Prostate gland (tissue), 2 donors: ENCODE data around the gene CORO2B. TPM values are rescaled to one million over a fixed set of nuclear protein-coding genes. Genes with fewer than 3 reads are reported as not detected.

ENCODE experiments used
- DNase-seq: peaks from one replicate; pipeline ENCODE4 v3.0.0-alpha.2; 2019; ENCODE audit warnings: low spot score
- H3K27ac ChIP-seq, 2 donors: fragments of 200-600 bp; sonication (generic); 2 replicates each; pipeline ENCODE4 v1.5.1; 2017 to 2019
- H3K27me3 ChIP-seq: fragments of 200-600 bp; sonication (generic); replicated peaks from 2 replicates; pipeline ENCODE4 v1.5.1; 2019; ENCODE audit not compliant: insufficient read depth
- H3K36me3 ChIP-seq, 2 donors: fragments of 200-600 bp; sonication (generic); 1 replicate in 1 of 2; 2 replicates in 1 of 2; pipeline versions ENCODE4 v1.5.1 to v1.8.1; 2017 to 2019
- H3K4me1 ChIP-seq: fragments of 200-600 bp; sonication (generic); replicated peaks from 2 replicates; pipeline ENCODE4 v1.5.1; 2019
- H3K4me3 ChIP-seq, 2 donors: fragments of 200-600 bp; sonication (generic); 2 replicates each; pipeline ENCODE4 v1.5.1; 2017 to 2019
- H3K9me3 ChIP-seq: fragments of 200-600 bp; sonication (generic); 2 replicates; pipeline ENCODE4 v1.5.1; 2017
- POLR2A ChIP-seq: fragments of 450-650 bp; IDR thresholded peaks from one replicate; pipeline ENCODE4 v1.6.1; 2016; ENCODE audit warnings: antibody characterized with exemption, mild to moderate bottlenecking
- POLR2AphosphoS5 ChIP-seq: sonication (generic); formaldehyde crosslinking; IDR thresholded peaks from one replicate; pipeline ENCODE4 v1.6.1; 2017; ENCODE audit warnings: antibody characterized with exemption
- WGBS: methylation state at CpG from one replicate; pipeline ENCODE4 v1.1.5; 2018; 5-methylcytosine and 5-hydroxymethylcytosine counted together
- intact Hi-C: fragments of 100-400 bp; cut with DNase I; formaldehyde crosslinking; loops from one replicate; pipeline ENCODE4 v1.14.2; 2022
- total RNA-seq, 2 donors: library from RNA; depleted of rRNA; stranded (reverse); fragments of >200 nt; gene quantifications; one replicate each; pipeline ENCODE4 v1.1.0, GENCODE V29; 2016
- TF ChIP-seq, protein P1 (sequence below), 4 experiments: fragments of 200-600 bp in 2 of 4; fragments of 450-650 bp in 2 of 4; sonication (generic) in 2 of 4; IDR thresholded peaks; 1 replicate in 3 of 4; 2 replicates in 1 of 4; pipeline ENCODE4 v1.5.1; 2016 to 2019; ENCODE audit warnings: antibody characterized with exemption in 4 of 4, mild to moderate bottlenecking in 2 of 4, moderate library complexity in 2 of 4

CORO2B gene
- total RNA-seq, 2 donors from 2014 or later: 0.50 to 1.4 TPM

DNA sequence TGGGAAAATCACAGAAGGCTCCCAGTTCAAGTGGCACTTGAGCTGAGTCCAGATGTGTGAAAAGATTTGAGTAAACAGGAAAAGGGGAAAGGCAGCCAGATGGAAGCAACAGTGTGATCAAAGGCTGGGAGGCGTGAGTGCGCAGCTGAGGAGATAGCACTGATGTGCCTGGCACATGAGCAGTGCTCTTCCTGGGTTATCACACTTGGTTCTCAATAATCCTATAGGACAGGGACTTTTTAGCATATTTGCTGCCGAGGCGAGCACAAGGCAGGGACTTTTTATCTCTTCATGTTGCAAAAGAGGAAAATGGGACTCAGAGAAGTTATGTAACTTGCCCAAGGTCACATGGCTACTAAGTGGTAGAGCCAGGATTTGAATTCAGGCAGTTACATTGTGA, 39.6 kb downstream of the CORO2B start:
- intact Hi-C loops: no loop called here
- no peaks in the 10 kb centered on the region for H3K27me3 ChIP-seq
- no peaks in the 10 kb centered on the region for H3K4me1 ChIP-seq
- no peaks in the 10 kb centered on the region for H3K9me3 ChIP-seq
- no peak for TF ChIP-seq POLR2A
- TF ChIP-seq POLR2AphosphoS5: no peak
- TF ChIP-seq, protein P1, sequence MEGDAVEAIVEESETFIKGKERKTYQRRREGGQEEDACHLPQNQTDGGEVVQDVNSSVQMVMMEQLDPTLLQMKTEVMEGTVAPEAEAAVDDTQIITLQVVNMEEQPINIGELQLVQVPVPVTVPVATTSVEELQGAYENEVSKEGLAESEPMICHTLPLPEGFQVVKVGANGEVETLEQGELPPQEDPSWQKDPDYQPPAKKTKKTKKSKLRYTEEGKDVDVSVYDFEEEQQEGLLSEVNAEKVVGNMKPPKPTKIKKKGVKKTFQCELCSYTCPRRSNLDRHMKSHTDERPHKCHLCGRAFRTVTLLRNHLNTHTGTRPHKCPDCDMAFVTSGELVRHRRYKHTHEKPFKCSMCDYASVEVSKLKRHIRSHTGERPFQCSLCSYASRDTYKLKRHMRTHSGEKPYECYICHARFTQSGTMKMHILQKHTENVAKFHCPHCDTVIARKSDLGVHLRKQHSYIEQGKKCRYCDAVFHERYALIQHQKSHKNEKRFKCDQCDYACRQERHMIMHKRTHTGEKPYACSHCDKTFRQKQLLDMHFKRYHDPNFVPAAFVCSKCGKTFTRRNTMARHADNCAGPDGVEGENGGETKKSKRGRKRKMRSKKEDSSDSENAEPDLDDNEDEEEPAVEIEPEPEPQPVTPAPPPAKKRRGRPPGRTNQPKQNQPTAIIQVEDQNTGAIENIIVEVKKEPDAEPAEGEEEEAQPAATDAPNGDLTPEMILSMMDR (IDR thresholded peaks at IDR 0.05): no peak
- H3K27ac ChIP-seq: no peak overlapping the region
- 73% methylated on average over 4 of the region's 4 CpGs for whole genome bisulfite sequencing
- DNase-seq: no peak
- H3K36me3 ChIP-seq: no peaks in the 10 kb centered on the region
- no peak overlapping the region for H3K4me3 ChIP-seq

DNA sequence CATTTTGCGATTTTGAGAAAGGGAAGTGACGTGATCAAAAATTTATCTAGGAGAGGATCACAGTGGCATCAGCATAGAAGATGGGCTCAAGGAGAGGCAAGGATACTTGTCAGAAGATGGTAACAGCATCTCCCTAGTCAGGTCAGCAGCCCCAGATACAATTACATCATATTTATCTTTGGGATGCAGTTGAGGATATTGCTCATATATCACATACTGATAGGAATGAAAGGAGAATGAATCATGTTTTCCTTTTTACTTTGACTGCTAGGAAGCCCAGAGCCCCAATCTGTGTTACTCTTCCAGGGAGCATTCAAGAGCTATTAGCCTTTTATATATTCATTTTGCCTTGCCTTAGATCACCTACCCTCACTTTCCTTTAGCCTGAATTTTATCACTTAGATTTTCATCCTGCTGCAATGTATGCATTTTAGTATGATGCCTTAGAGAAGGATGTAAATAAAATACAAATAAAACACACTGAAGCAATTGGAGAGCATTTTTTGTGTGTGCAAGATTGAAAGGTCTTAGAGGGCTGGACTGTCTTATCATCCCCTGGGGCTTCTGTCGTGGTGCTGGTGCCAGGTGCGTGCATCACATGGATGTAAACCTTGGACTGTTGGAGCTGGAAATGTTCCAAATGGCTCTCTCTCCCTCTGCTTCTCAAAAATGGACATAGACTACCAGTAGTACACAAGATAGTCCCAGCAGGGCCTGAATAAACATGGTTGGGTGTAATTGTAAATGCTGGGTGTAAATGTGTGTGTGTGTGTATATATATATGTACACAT, 40.3 kb downstream of the CORO2B start:
- H3K36me3 ChIP-seq: no peaks in the 10 kb centered on the region
- H3K4me1 ChIP-seq: no peaks in the 10 kb centered on the region
- 86% methylated on average over 4 of the region's 4 CpGs for WGBS
- TF ChIP-seq POLR2AphosphoS5 (no peak), POLR2A (no peak)
- TF ChIP-seq, protein P1 (IDR thresholded peaks at IDR 0.05): no peak
- no peak for DNase-seq
- H3K9me3 ChIP-seq: no peaks in the 10 kb centered on the region
- intact Hi-C loops: no loop called here
- no peak overlapping the region for H3K27ac ChIP-seq
- no peak overlapping the region for H3K4me3 ChIP-seq
- H3K27me3 ChIP-seq: no peaks in the 10 kb centered on the region

DNA sequence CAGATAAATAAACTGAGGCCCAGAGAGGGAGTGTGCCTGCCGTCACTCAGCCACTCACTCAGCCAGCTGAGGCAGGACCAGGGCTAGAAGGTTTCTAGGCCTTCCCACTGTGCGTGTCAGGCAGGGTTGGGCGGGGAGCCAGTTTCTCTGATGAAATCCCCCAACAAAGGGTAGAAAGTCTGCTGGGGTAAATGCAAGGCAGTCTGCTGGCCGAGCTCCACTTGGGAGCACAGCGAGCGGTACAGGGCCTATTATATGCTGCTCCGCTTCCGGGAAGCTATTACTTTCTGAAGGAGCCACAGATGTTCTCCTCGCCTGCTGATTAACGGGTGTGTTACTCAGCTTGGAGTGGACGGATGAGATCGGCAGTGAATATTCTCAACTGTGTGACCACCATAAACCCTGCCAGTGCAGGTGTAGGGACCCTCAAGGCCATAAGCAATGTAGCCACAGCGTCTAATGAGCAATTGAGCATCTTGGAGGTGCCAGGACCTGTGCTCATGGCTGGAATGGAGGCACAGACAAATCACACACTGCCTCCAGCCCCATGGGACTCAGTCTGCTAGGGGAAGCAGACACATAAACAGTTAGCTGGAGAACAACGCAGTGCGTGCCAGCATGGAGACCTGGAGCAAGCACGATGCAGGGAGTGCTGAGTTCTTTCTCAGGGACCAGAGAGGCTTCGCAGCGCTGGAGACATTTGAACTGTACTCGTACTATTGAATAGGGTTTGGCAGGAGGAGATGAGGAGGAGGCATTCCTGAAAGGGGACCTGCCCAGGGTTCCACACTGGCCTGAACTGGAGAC, 42.1 kb downstream of the CORO2B start:
- TF ChIP-seq POLR2A: no peak
- no peak for TF ChIP-seq POLR2AphosphoS5
- TF ChIP-seq, protein P1 (IDR thresholded peaks at IDR 0.05): no peak
- no peak overlapping the region for H3K4me3 ChIP-seq

DNA sequence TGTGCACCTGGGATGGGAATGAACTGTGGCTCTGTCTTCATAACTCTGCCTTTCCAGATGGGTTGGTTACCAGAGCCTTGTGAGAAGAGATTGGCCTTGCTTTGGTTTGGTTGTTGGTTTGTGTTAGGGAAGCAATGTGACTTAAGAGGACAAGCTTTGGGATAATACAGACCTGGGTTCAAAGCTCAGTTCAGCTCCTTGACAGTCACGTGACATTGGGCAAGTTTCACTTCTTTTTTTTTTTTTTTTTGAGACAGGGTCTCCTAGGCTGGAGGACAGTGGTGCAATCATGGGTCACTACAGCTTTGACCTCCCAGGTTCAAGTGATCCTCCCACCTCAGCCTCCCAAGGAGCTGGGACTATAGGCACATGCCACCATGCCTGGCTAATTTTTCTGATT, 42.7 kb downstream of the CORO2B start:
- no peak overlapping the region for H3K4me3 ChIP-seq
- no peak overlapping the region for H3K27ac ChIP-seq
- DNase-seq: no peak
- no peaks in the 10 kb centered on the region for H3K27me3 ChIP-seq
- no peaks in the 10 kb centered on the region for H3K36me3 ChIP-seq
- intact Hi-C loops: no loop called here
- TF ChIP-seq, protein P1 (IDR thresholded peaks at IDR 0.05): no peak
- no peak for TF ChIP-seq POLR2A
- TF ChIP-seq POLR2AphosphoS5: no peak
- no peaks in the 10 kb centered on the region for H3K9me3 ChIP-seq
- WGBS: 91% methylated on average over 1 of the region's 1 CpG
- H3K4me1 ChIP-seq: no peaks in the 10 kb centered on the region

More for the DNA sequence above, 42.1 kb downstream of the CORO2B start:
- H3K27ac ChIP-seq: no peak overlapping the region
- intact Hi-C loops: no loop called here
- 61% methylated on average over 19 of the region's 19 CpGs for WGBS
- H3K9me3 ChIP-seq: no peaks in the 10 kb centered on the region
- no peaks in the 10 kb centered on the region for H3K27me3 ChIP-seq
- H3K4me1 ChIP-seq: no peaks in the 10 kb centered on the region
- H3K36me3 ChIP-seq: no peaks in the 10 kb centered on the region
- no peak for DNase-seq
